ENCODE data around the gene PLEKHA7. TPM values are rescaled to one million over a fixed set of nuclear protein-coding genes. Genes with fewer than 3 reads are reported as not detected.
A peak's percentile ranks its signal among the peaks of the same experiment; 100 is the strongest.

Gene PLEKHA7
- total and polyA plus RNA-seq, 2 donors from 2014 or later = 24.4 to 65.7 TPM

GRCh38 chr11:16973338-16973964 lies 40.8 kb downstream of the PLEKHA7 start:
- FAIRE-seq (no peak), DNase-seq (no peak)
- Histone ChIP-seq H3K36me3 (ENCODE audit: control insufficient read depth in 2 of 3, insufficient read depth in 3 of 3, low read length in 3 of 3) (no peaks in the 10 kb centered on the region), H3K4me3 (ENCODE audit: low read length in 3 of 3) (no peak overlapping the region), H3K4me1 (ENCODE audit: control insufficient read depth in 2 of 3, insufficient read depth in 2 of 3, low read depth in 1 of 3, low read length in 3 of 3) (peaks cover 0 to 50% (median 24%) of the 10 kb centered on the region in 3 donors), H3K27ac (ENCODE audit: low read depth in 2 of 2, low read length in 2 of 2) (no peak overlapping the region), H3K9ac (ENCODE audit: low read length in 3 of 3) (no peak overlapping the region), H3K9me3 (ENCODE audit: control insufficient read depth in 2 of 3, insufficient read depth in 1 of 3, low read length in 3 of 3) (no peaks in the 10 kb centered on the region), H3K27me3 (ENCODE audit: control insufficient read depth, insufficient read depth, low read length) (no peaks in the 10 kb centered on the region)
- TF ChIP-seq, protein P1, sequence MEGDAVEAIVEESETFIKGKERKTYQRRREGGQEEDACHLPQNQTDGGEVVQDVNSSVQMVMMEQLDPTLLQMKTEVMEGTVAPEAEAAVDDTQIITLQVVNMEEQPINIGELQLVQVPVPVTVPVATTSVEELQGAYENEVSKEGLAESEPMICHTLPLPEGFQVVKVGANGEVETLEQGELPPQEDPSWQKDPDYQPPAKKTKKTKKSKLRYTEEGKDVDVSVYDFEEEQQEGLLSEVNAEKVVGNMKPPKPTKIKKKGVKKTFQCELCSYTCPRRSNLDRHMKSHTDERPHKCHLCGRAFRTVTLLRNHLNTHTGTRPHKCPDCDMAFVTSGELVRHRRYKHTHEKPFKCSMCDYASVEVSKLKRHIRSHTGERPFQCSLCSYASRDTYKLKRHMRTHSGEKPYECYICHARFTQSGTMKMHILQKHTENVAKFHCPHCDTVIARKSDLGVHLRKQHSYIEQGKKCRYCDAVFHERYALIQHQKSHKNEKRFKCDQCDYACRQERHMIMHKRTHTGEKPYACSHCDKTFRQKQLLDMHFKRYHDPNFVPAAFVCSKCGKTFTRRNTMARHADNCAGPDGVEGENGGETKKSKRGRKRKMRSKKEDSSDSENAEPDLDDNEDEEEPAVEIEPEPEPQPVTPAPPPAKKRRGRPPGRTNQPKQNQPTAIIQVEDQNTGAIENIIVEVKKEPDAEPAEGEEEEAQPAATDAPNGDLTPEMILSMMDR (IDR thresholded peaks at IDR 0.05; ENCODE audit: borderline replicate concordance, extremely low read depth, insufficient read depth) = no peak
- intact Hi-C loops (cut with DNase I) = no loop called here

DNA sequence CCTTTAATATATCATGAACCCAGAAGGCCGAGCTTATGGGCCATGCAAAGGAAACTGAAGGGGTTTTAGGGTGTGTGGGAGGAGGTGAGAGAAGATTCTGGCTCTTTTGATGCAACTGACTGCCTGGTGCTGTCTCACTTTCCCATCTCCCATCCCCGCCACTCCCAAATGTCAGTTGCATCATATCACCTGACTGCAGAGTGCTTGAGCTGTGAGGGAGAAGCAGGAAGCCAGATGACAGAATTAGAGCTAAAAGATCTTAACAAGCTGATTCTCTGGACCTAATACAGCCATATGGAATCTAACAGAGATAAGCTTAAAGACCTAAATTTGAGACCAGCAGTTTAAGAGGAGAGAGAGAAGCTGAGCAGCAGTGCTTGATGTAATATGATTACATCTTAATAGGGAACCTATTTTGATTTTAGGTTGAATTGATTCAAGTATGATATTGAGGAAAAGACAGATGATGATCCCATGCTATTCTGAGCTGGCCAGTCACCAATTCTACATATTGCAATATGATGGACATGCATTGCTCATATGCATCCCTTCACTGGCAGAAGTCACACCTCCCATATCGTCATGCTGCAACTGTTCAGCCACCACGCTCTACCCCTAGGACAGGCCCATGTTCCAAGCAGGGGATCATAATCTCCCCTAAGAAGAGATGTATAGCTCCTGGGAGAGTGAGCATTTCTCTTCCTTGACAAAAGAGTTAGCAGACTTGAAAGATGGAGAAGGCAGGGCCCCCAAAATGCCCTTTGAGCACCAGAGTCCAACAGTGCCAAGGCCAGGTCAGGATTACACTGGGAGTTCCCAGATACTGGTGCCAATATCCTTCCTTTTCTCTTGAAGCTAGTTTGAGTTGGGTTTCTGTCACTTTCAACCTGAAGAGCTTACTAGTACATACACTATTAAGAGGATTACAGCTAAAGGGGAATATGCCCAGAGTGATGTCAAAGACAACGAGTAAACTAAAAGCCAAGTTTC lies 44.9 kb downstream of the PLEKHA7 start:
- Histone ChIP-seq H3K9me3 (ENCODE audit: control insufficient read depth in 2 of 3, insufficient read depth in 1 of 3, low read length in 3 of 3) (no peaks in the 10 kb centered on the region), H3K4me3 (ENCODE audit: low read length in 3 of 3) (no peak overlapping the region), H3K27me3 (ENCODE audit: control insufficient read depth, insufficient read depth, low read length) (no peaks in the 10 kb centered on the region), H3K36me3 (ENCODE audit: control insufficient read depth in 2 of 3, insufficient read depth in 3 of 3, low read length in 3 of 3) (no peaks in the 10 kb centered on the region), H3K9ac (ENCODE audit: low read length in 3 of 3) (no peak overlapping the region), H3K4me1 (ENCODE audit: control insufficient read depth in 2 of 3, insufficient read depth in 2 of 3, low read depth in 1 of 3, low read length in 3 of 3) (peaks cover 5 to 67% (median 28%) of the 10 kb centered on the region in 3 donors), H3K27ac (ENCODE audit: low read depth in 2 of 2, low read length in 2 of 2) (peak overlapping the region; percentile 10 to 15)
- TF ChIP-seq, protein P1 (IDR thresholded peaks at IDR 0.05; ENCODE audit: borderline replicate concordance, extremely low read depth, insufficient read depth) = no peak
- DNase-seq (peak in 1 of 5 donors; percentile 67), FAIRE-seq (no peak)
- intact Hi-C loops (cut with DNase I) = no loop called here

DNA sequence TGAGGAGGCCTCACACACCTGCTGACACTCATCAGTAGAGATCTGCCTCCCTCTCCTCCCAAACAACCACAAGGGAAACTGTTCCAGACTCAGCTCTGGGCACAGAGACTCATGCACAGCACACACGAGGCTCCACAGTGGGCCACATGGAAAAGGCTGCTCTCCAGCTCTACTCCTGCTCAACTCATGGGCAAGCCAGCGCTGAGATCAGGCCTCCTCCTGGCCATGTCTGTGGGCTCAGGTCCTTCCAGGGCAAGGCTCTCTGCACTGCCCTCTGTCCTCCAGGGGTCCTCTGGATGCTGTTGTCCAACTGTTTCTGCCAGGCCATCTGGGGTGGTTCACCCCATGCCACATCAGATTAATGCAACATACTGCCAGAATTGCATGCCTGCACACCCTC lies 46.0 kb downstream of the PLEKHA7 start:
- TF ChIP-seq, protein P1 (IDR thresholded peaks at IDR 0.05; ENCODE audit: borderline replicate concordance, extremely low read depth, insufficient read depth) = no peak
- H3K4me1 ChIP-seq (ENCODE audit: control insufficient read depth in 2 of 3, insufficient read depth in 2 of 3, low read depth in 1 of 3, low read length in 3 of 3) = peaks cover 5 to 71% (median 28%) of the 10 kb centered on the region in 3 donors
- H3K36me3 ChIP-seq (ENCODE audit: control insufficient read depth in 2 of 3, insufficient read depth in 3 of 3, low read length in 3 of 3) = no peaks in the 10 kb centered on the region
- FAIRE-seq = no peak
- DNase-seq = no peak
- intact Hi-C loops (cut with DNase I) = no loop called here
- H3K9me3 ChIP-seq (ENCODE audit: control insufficient read depth in 2 of 3, insufficient read depth in 1 of 3, low read length in 3 of 3) = no peaks in the 10 kb centered on the region
- no peak overlapping the region for H3K9ac ChIP-seq (ENCODE audit: low read length in 3 of 3)
- no peaks in the 10 kb centered on the region for H3K27me3 ChIP-seq (ENCODE audit: control insufficient read depth, insufficient read depth, low read length)
- H3K4me3 ChIP-seq (ENCODE audit: low read length in 3 of 3) = no peak overlapping the region
- H3K27ac ChIP-seq (ENCODE audit: low read depth in 2 of 2, low read length in 2 of 2) = peak overlapping the region; percentile 71 to 82
